ENCODE results near the gene CPXM1.

DNA sequence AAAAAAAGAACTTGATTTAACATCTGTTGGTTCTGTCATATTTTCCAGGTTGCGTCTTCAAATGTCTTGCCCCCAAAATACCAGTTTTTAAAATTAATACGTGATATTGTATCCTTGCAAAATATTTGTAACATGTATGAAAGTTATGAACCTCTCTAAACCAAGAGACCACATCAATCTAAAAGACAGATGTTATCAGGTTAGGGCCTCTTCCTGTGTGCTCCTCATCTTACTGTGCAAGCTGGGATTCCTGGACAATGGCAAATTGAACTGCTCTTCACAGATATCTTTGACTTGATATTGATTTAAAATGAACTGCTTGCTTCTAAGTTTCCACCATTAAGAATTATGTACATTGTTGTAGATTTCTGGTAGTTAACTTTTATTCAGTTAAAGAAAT, 25.3 kb upstream of the CPXM1 start:
- TF ChIP-seq, protein P1, sequence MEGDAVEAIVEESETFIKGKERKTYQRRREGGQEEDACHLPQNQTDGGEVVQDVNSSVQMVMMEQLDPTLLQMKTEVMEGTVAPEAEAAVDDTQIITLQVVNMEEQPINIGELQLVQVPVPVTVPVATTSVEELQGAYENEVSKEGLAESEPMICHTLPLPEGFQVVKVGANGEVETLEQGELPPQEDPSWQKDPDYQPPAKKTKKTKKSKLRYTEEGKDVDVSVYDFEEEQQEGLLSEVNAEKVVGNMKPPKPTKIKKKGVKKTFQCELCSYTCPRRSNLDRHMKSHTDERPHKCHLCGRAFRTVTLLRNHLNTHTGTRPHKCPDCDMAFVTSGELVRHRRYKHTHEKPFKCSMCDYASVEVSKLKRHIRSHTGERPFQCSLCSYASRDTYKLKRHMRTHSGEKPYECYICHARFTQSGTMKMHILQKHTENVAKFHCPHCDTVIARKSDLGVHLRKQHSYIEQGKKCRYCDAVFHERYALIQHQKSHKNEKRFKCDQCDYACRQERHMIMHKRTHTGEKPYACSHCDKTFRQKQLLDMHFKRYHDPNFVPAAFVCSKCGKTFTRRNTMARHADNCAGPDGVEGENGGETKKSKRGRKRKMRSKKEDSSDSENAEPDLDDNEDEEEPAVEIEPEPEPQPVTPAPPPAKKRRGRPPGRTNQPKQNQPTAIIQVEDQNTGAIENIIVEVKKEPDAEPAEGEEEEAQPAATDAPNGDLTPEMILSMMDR (IDR thresholded peaks at IDR 0.05) = no peak
- no peak for TF ChIP-seq POLR2A (IDR thresholded peaks at IDR 0.05)

Measured in right lobe of liver (tissue), 4 donors.